ENCODE results near the gene HLCS. TPM values are rescaled to one million over a fixed set of nuclear protein-coding genes. Genes with fewer than 3 reads are reported as not detected.
A peak's percentile ranks its signal among the peaks of the same experiment; 100 is the strongest.

HLCS gene
- total RNA-seq, 1 experiment from 2014 or later, result 30.9 TPM

- DNase-seq (ENCODE audit: low read depth), result no peak
Observed at GRCh38 chr21:36724660-36725059, 241.8 kb downstream of the HLCS start.

GRCh38 chr21:36723371-36723881 lies 243.0 kb downstream of the HLCS start:
- no peak for DNase-seq (ENCODE audit: low read depth)

GRCh38 chr21:36722370-36723368 lies 243.8 kb downstream of the HLCS start:
- no peak for DNase-seq (ENCODE audit: low read depth)

- DNase-seq (ENCODE audit: low read depth), result no peak
Observed at GRCh38 chr21:36721817-36722216, 244.7 kb downstream of the HLCS start.

GRCh38 chr21:36719614-36720013 lies 246.9 kb downstream of the HLCS start:
- no peak for DNase-seq (ENCODE audit: low read depth)

- peak; percentile 40 for DNase-seq (ENCODE audit: low read depth)
Observed at GRCh38 chr21:36718951-36719501, 247.4 kb downstream of the HLCS start.

GRCh38 chr21:36717976-36718375 lies 248.5 kb downstream of the HLCS start:
- no peak for DNase-seq (ENCODE audit: low read depth)

- no peak for DNase-seq (ENCODE audit: low read depth)
Observed at GRCh38 chr21:36716836-36717235, 249.6 kb downstream of the HLCS start.

GRCh38 chr21:36716387-36716786 lies 250.1 kb downstream of the HLCS start:
- DNase-seq (ENCODE audit: low read depth), result no peak

GRCh38 chr21:36713746-36714145 lies 252.7 kb downstream of the HLCS start:
- peak; percentile 31 for DNase-seq (ENCODE audit: low read depth)

GRCh38 chr21:36710729-36711048 lies 255.8 kb downstream of the HLCS start:
- DNase-seq (ENCODE audit: low read depth), result no peak

- DNase-seq (ENCODE audit: low read depth), result no peak
Observed at GRCh38 chr21:36709868-36710728, 256.4 kb downstream of the HLCS start.

- no peak for DNase-seq (ENCODE audit: low read depth)
Observed at GRCh38 chr21:36709030-36709867, 257.2 kb downstream of the HLCS start.

- no peak for DNase-seq (ENCODE audit: low read depth)
Observed at GRCh38 chr21:36708286-36709029, 258.0 kb downstream of the HLCS start.

- no peak for DNase-seq (ENCODE audit: low read depth)
Observed at GRCh38 chr21:36707763-36708285, 258.6 kb downstream of the HLCS start.

GRCh38 chr21:36706951-36707762 lies 259.3 kb downstream of the HLCS start:
- DNase-seq (ENCODE audit: low read depth), result no peak

- DNase-seq (ENCODE audit: low read depth), result no peak
Observed at GRCh38 chr21:36706482-36706852, 260.0 kb downstream of the HLCS start.

- DNase-seq (ENCODE audit: low read depth), result no peak
Observed at GRCh38 chr21:36705679-36706481, 260.6 kb downstream of the HLCS start.
